Loucy (cell line): ENCODE data around the gene LPCAT2.

Experiments used
- H2AFZ ChIP-seq: fragments of 200-600 bp; sonication (generic); 2 replicates; pipeline ENCODE4 v1.6.0; 2016; ENCODE audit warnings: antibody characterized with exemption, mild to moderate bottlenecking, low read length, moderate library complexity
- H3F3A ChIP-seq: fragments of 200-600 bp; 2 replicates; pipeline ENCODE4 v1.6.0; 2016; ENCODE audit warnings: antibody characterized with exemption, low read depth, mild to moderate bottlenecking
- H3K27me3 ChIP-seq: fragments of 200-600 bp; sonication (generic); 2 replicates; pipeline ENCODE4 v1.6.1; 2014; ENCODE audit warnings: low read length, mild to moderate bottlenecking; ENCODE audit not compliant: insufficient read depth, poor library complexity, severe bottlenecking
- H3K36me3 ChIP-seq: fragments of 200-600 bp; sonication (generic); 2 replicates; pipeline ENCODE4 v1.6.1; 2016; ENCODE audit warnings: low read length; ENCODE audit not compliant: insufficient read depth
- H3K4me1 ChIP-seq: fragments of 200-600 bp; sonication (generic); 2 replicates; pipeline ENCODE4 v1.5.1; 2014; ENCODE audit warnings: low read length, mild to moderate bottlenecking; ENCODE audit not compliant: insufficient read depth, poor library complexity, severe bottlenecking
- H3K4me2 ChIP-seq: fragments of 200-600 bp; sonication (generic); 2 replicates; pipeline ENCODE4 v1.6.0; 2014; ENCODE audit warnings: antibody characterized with exemption, low read length, low read depth, mild to moderate bottlenecking; ENCODE audit not compliant: poor library complexity, severe bottlenecking
- H3K4me3 ChIP-seq: fragments of 200-600 bp; sonication (generic); 2 replicates; pipeline ENCODE4 v1.5.1; 2014; ENCODE audit warnings: low read length, mild to moderate bottlenecking, mixed read lengths; ENCODE audit not compliant: poor library complexity, severe bottlenecking
- H3K79me2 ChIP-seq: fragments of 200-600 bp; sonication (generic); 2 replicates; pipeline ENCODE4 v1.6.1; 2014; ENCODE audit warnings: low read length; ENCODE audit not compliant: insufficient read depth
- H3K9ac ChIP-seq: fragments of 200-600 bp; sonication (generic); 2 replicates; pipeline ENCODE4 v1.6.0; 2014; ENCODE audit warnings: mild to moderate bottlenecking, low read depth, low read length, moderate library complexity; ENCODE audit not compliant: poor library complexity, severe bottlenecking
- H3K9me2 ChIP-seq: fragments of 200-600 bp; sonication (generic); replicated peaks from 2 replicates; pipeline ENCODE4 v1.6.1; 2016; ENCODE audit warnings: low read depth, low read length, mixed read lengths
- H3K9me3 ChIP-seq: fragments of 200-600 bp; sonication (generic); 2 replicates; pipeline ENCODE4 v1.6.1; 2014; ENCODE audit warnings: mild to moderate bottlenecking, antibody characterized with exemption, low read length, low read depth; ENCODE audit not compliant: insufficient read depth
- H4K20me1 ChIP-seq: fragments of 200-600 bp; sonication (generic); 2 replicates; pipeline ENCODE4 v1.6.0; 2014; ENCODE audit warnings: antibody characterized with exemption, low read length, mild to moderate bottlenecking; ENCODE audit not compliant: insufficient read depth, poor library complexity, severe bottlenecking
- EZH2phosphoT487 ChIP-seq: fragments of 200-600 bp; IDR thresholded peaks from 2 replicates; pipeline ENCODE4 v1.6.1; 2018; ENCODE audit warnings: antibody characterized with exemption, mild to moderate bottlenecking, moderate library complexity, borderline replicate concordance
- TF ChIP-seq, protein P1 (sequence below): fragments of 200-600 bp; sonication (generic); conservative IDR thresholded peaks from 2 replicates; pipeline ENCODE4 v1.5.1; 2014; ENCODE audit warnings: mild to moderate bottlenecking, antibody characterized with exemption, low read length

LPCAT2 gene

DNA sequence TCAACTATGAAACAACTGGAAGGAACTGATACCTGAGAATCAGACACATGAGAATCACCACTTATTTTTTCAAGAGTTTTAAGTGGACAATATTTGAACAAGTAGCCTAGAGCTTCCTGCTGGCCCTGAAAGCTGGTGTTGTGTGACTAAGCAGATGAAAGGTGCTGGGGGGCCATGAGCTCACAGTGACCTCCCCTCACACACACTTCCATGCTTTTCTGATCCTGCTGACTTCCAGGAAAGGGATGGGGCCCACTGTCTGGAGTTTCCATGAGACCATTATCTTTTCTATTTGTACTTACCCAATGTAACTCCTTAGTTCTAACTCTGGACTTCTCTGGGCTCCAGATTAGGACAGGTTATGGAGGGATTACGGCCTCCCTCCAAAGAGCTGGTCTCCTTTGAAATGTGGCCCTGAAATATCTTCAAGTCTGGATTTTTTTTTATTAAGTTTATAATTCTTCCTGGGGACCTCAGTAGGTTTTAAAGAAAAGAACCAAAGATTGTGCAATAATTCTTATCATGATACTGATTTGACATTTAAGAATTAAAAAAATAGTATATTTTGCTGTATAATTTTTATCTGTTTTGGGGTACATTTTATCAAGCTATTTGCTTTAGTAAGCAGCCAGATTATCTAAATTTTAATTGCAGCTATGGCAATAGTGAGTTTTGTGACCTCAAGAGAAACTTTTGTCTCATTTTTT is 62.5 kb downstream of the LPCAT2 start:
- no peaks in the 10 kb centered on the region for H3K79me2 ChIP-seq
- peaks cover 7% of the 10 kb centered on the region for H3K4me1 ChIP-seq

DNA sequence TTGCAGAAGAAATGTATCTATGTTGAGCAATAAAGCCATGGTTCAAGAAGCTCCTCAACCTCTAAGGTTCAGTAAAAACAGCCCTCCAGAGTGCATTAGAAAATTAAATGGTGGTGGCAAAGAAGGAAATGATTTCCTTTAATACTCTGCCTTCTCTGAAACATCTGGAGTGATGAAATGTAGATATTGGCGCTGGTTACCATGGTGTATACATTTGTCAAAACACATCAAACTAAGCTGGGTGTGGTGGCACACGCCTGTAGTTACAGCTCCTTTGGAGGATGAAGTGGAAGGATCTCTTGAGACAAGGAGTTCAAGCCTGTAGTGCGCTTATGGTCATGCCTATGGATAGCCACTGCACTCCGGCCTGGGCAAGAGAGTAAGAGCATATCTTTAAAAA is 63.6 kb downstream of the LPCAT2 start:
- H3K4me2 ChIP-seq, result no peak overlapping the region

More for the DNA sequence above, 62.5 kb downstream of the LPCAT2 start:
- no peaks in the 10 kb centered on the region for H3F3A ChIP-seq
- H3K4me2 ChIP-seq, result no peak overlapping the region
- H3K9ac ChIP-seq, result no peak overlapping the region
- TF ChIP-seq, protein P1, sequence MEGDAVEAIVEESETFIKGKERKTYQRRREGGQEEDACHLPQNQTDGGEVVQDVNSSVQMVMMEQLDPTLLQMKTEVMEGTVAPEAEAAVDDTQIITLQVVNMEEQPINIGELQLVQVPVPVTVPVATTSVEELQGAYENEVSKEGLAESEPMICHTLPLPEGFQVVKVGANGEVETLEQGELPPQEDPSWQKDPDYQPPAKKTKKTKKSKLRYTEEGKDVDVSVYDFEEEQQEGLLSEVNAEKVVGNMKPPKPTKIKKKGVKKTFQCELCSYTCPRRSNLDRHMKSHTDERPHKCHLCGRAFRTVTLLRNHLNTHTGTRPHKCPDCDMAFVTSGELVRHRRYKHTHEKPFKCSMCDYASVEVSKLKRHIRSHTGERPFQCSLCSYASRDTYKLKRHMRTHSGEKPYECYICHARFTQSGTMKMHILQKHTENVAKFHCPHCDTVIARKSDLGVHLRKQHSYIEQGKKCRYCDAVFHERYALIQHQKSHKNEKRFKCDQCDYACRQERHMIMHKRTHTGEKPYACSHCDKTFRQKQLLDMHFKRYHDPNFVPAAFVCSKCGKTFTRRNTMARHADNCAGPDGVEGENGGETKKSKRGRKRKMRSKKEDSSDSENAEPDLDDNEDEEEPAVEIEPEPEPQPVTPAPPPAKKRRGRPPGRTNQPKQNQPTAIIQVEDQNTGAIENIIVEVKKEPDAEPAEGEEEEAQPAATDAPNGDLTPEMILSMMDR, result no peak
- TF ChIP-seq EZH2phosphoT487, result no peak
- no peaks in the 10 kb centered on the region for H3K9me3 ChIP-seq
- no peaks in the 10 kb centered on the region for H3K27me3 ChIP-seq
- H3K36me3 ChIP-seq, result no peaks in the 10 kb centered on the region
- no peak overlapping the region for H2AFZ ChIP-seq
- no peaks in the 10 kb centered on the region for H4K20me1 ChIP-seq
- no peaks in the 10 kb centered on the region for H3K9me2 ChIP-seq
- no peak overlapping the region for H3K4me3 ChIP-seq

DNA sequence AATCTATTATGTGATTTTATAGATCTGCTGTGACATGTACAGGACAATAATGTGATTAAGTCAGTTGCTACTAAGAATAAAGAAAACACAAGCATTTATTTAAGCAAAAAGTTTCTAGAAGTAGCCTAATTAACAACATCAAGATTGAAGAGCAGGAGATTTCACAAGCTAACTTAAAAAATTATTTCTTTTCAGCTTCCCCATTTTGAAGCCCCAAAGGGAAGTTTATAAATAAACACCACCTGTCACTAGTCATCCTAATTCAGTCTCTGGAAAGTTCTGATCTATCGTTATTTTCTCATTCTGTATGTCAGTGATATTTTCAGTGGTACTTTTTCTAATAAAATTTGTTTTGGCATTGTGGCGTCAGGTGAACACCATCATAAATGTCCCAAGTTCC is 65.9 kb downstream of the LPCAT2 start:
- no peaks in the 10 kb centered on the region for H3K9me2 ChIP-seq
- no peaks in the 10 kb centered on the region for H3K36me3 ChIP-seq
- no peak overlapping the region for H2AFZ ChIP-seq
- no peak overlapping the region for H3K4me2 ChIP-seq
- H3K4me3 ChIP-seq, result no peak overlapping the region
- H3K9me3 ChIP-seq, result no peaks in the 10 kb centered on the region
- H3K9ac ChIP-seq, result no peak overlapping the region
- TF ChIP-seq, protein P1, result no peak
- no peak for TF ChIP-seq EZH2phosphoT487
- H3K27me3 ChIP-seq, result no peaks in the 10 kb centered on the region
- no peaks in the 10 kb centered on the region for H4K20me1 ChIP-seq
- no peaks in the 10 kb centered on the region for H3F3A ChIP-seq
- no peaks in the 10 kb centered on the region for H3K79me2 ChIP-seq
- H3K4me1 ChIP-seq, result no peaks in the 10 kb centered on the region

More for the DNA sequence above, 63.6 kb downstream of the LPCAT2 start:
- Histone ChIP-seq H3K9me2 (no peaks in the 10 kb centered on the region), H3K36me3 (no peaks in the 10 kb centered on the region), H3K9me3 (no peaks in the 10 kb centered on the region), H3F3A (no peaks in the 10 kb centered on the region), H3K4me3 (no peak overlapping the region), H2AFZ (no peak overlapping the region), H3K4me1 (peaks cover 7% of the 10 kb centered on the region), H3K79me2 (no peaks in the 10 kb centered on the region), H3K27me3 (no peaks in the 10 kb centered on the region), H3K9ac (no peak overlapping the region), H4K20me1 (no peaks in the 10 kb centered on the region)
- TF ChIP-seq, protein P1, result no peak
- no peak for TF ChIP-seq EZH2phosphoT487
